Neural cell (in vitro differentiated cells): Measurements from ENCODE around the gene SLC6A8. TPM values are rescaled to one million over a fixed set of nuclear protein-coding genes. Genes with fewer than 3 reads are reported as not detected.

Experiments used
- H2AFZ ChIP-seq: fragments of 200-600, 300-800 bp; sonication (generic), shearing (Covaris generic); 2 replicates; pipeline ENCODE4 v1.6.0; 2014; ENCODE audit warnings: low read depth, mild to moderate bottlenecking, antibody characterized with exemption, low read length, moderate library complexity
- H3F3A ChIP-seq: fragments of 200-600 bp; shearing (Covaris generic); 2 replicates; pipeline ENCODE4 v1.6.1; 2016; ENCODE audit warnings: mild to moderate bottlenecking, moderate library complexity, mixed read lengths, antibody characterized with exemption, low read length; ENCODE audit not compliant: insufficient read depth, poor library complexity, severe bottlenecking
- H3K27ac ChIP-seq: fragments of 200-600, 300-800 bp; sonication (generic), shearing (Covaris generic); 2 replicates; pipeline ENCODE4 v1.5.1; 2014; ENCODE audit warnings: mild to moderate bottlenecking, low read length, moderate library complexity
- H3K27me3 ChIP-seq: fragments of 300-800, 200-600 bp; sonication (generic), shearing (Covaris generic); 2 replicates; pipeline ENCODE4 v1.6.0; 2014; ENCODE audit warnings: mild to moderate bottlenecking, low read depth, low read length, moderate library complexity; ENCODE audit not compliant: insufficient read depth
- H3K36me3 ChIP-seq: fragments of 300-800, 200-600 bp; sonication (generic), shearing (Covaris generic); 2 replicates; pipeline ENCODE4 v1.5.1; 2014; ENCODE audit warnings: mild to moderate bottlenecking, antibody characterized with exemption, low read length, moderate library complexity; ENCODE audit not compliant: insufficient read depth
- H3K4me2 ChIP-seq: fragments of 300-800, 200-600 bp; sonication (generic), shearing (Covaris generic); 2 replicates; pipeline ENCODE4 v1.6.0; 2014; ENCODE audit warnings: mild to moderate bottlenecking, low read length
- H3K4me3 ChIP-seq: fragments of 300-800, 200-600 bp; sonication (generic), shearing (Covaris generic); 2 replicates; pipeline ENCODE4 v1.5.1; 2014; ENCODE audit warnings: mild to moderate bottlenecking, low read length, moderate library complexity
- H3K79me2 ChIP-seq: fragments of 200-600 bp; shearing (Covaris generic); replicated peaks from 2 replicates; pipeline ENCODE4 v1.6.0; 2014; ENCODE audit warnings: mild to moderate bottlenecking, low read length, moderate library complexity; ENCODE audit not compliant: insufficient read depth
- H3K9ac ChIP-seq: fragments of 300-800, 200-600 bp; sonication (generic), shearing (Covaris generic); 2 replicates; pipeline ENCODE4 v1.6.1; 2016; ENCODE audit warnings: mild to moderate bottlenecking, low read length, mixed read lengths
- H3K9me2 ChIP-seq: fragments of 200-600 bp; shearing (Covaris generic); 2 replicates; pipeline ENCODE4 v1.6.1; 2016; ENCODE audit warnings: mild to moderate bottlenecking, low read length, mixed read lengths; ENCODE audit not compliant: insufficient read depth
- H3K9me3 ChIP-seq: fragments of 200-600, 300-800 bp; sonication (generic), shearing (Covaris generic); 2 replicates; pipeline ENCODE4 v1.6.1; 2016; ENCODE audit warnings: mild to moderate bottlenecking, mixed run types, low read length, moderate library complexity, mixed read lengths
- H4K20me1 ChIP-seq: fragments of 200-600 bp; shearing (Covaris generic); 2 replicates; pipeline ENCODE4 v1.6.1; 2016; ENCODE audit warnings: mild to moderate bottlenecking, mixed run types; ENCODE audit not compliant: insufficient read depth
- CTCF ChIP-seq: fragments of 450-650 bp; IDR thresholded peaks from 2 replicates; pipeline ENCODE4 v1.5.1; 2014; ENCODE audit warnings: antibody characterized with exemption, mild to moderate bottlenecking, moderate library complexity; ENCODE audit not compliant: poor library complexity, severe bottlenecking
- EP300 ChIP-seq: fragments of 450-650 bp; conservative IDR thresholded peaks from 2 replicates; pipeline ENCODE4 v1.6.1; 2014; ENCODE audit warnings: antibody characterized with exemption, mild to moderate bottlenecking, moderate library complexity; ENCODE audit not compliant: poor library complexity, severe bottlenecking
- EZH2 ChIP-seq: fragments of 200-600, 300-800 bp; shearing (Covaris generic), sonication (generic); IDR thresholded peaks from 2 replicates; pipeline ENCODE4 v1.6.1; 2014; ENCODE audit warnings: antibody characterized with exemption, low read length, borderline replicate concordance, mild to moderate bottlenecking; ENCODE audit not compliant: insufficient read depth, poor library complexity, severe bottlenecking
- MXI1 ChIP-seq: fragments of 450-650 bp; conservative IDR thresholded peaks from 2 replicates; pipeline ENCODE4 v1.6.1; 2014; ENCODE audit warnings: antibody characterized with exemption, mild to moderate bottlenecking; ENCODE audit not compliant: poor library complexity, severe bottlenecking
- POLR2AphosphoS5 ChIP-seq: IDR thresholded peaks from 2 replicates; pipeline ENCODE4 v1.6.1; 2012
- RAD21 ChIP-seq: fragments of 450-650 bp; conservative IDR thresholded peaks from 2 replicates; pipeline ENCODE4 v1.6.1; 2014; ENCODE audit warnings: antibody characterized with exemption, mild to moderate bottlenecking, moderate library complexity
- SMC3 ChIP-seq: fragments of 450-650 bp; conservative IDR thresholded peaks from 2 replicates; pipeline ENCODE4 v1.6.1; 2014; ENCODE audit warnings: antibody characterized with exemption, mild to moderate bottlenecking, moderate library complexity; ENCODE audit not compliant: poor library complexity
- TAF1 ChIP-seq: IDR thresholded peaks from 2 replicates; pipeline ENCODE4 v1.6.1; 2012; ENCODE audit warnings: low read depth
- polyA plus RNA-seq: library from polyadenylated mRNA; depleted of rRNA; stranded (reverse); fragments of >200 nt; gene quantifications from 2 replicates; pipeline ENCODE4 v1.2.3, GENCODE V29; 2014
- TF ChIP-seq, protein P1 (sequence below): IDR thresholded peaks from 2 replicates; pipeline ENCODE4 v1.6.1; 2012; ENCODE audit warnings: borderline replicate concordance

SLC6A8 gene
- polyA plus RNA-seq, 1 donor from 2014 or later: 36.4 TPM

DNA sequence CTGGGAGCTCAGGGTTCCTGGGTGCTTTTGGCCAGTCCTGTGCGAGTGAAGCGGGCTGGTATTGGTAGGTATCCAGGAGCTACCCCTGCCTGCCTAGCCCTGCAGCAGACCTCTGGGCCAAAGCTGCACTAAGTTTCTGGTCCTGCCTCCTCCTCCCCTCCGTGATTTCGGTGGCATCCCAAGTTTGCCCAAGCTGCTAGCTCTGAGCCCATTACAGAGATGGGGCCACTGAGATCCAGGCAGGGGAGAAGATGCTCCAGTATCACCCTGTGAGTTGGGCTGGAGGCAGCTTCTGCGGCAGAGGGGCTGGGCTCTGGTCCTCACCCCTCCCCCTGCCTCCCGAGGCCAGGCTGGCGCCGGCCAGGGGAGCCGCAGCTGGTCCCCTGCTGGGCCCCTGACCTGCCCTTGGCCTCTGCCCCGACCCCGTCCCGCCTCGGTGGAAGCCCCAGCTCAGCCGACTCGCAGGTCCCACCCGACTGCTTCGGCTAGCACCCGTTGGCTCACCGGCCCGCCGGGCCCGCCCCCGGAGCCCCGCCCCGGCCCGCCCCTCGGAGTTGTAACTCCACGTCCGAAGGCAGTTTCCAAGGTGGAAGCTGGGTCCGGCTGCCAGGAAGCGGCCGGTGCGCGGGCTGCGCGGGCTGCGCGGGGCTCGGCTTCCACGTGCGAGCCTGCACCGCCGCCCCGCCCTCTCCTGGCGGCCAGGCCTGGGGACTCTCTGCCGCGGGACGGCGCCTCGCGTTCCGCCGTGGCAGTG lies 40.9 kb upstream of the SLC6A8 start, which contains the start of gene DUSP9:
TSS of gene DUSP9 (plus strand) at position 584 of the 754 bp plus-strand sequence. CDS start 751 bp downstream, outside the sequence.
- Histone ChIP-seq H4K20me1 (no peaks in the 10 kb centered on the region), H3K79me2 (no peaks in the 10 kb centered on the region), H3K9me2 (no peaks in the 10 kb centered on the region), H2AFZ (no peak within 1 kb of the TSS), H3K27me3 (peaks cover 59% of the 10 kb centered on the region), H3F3A (no peaks in the 10 kb centered on the region), H3K9me3 (no peaks in the 10 kb centered on the region), H3K4me2 (no peak within 1 kb of the TSS), H3K27ac (no peak within 1 kb of the TSS), H3K9ac (no peak within 1 kb of the TSS), H3K4me3 (no peak within 1 kb of the TSS), H3K36me3 (no peaks in the 10 kb centered on the region)
- TF ChIP-seq, protein P1, sequence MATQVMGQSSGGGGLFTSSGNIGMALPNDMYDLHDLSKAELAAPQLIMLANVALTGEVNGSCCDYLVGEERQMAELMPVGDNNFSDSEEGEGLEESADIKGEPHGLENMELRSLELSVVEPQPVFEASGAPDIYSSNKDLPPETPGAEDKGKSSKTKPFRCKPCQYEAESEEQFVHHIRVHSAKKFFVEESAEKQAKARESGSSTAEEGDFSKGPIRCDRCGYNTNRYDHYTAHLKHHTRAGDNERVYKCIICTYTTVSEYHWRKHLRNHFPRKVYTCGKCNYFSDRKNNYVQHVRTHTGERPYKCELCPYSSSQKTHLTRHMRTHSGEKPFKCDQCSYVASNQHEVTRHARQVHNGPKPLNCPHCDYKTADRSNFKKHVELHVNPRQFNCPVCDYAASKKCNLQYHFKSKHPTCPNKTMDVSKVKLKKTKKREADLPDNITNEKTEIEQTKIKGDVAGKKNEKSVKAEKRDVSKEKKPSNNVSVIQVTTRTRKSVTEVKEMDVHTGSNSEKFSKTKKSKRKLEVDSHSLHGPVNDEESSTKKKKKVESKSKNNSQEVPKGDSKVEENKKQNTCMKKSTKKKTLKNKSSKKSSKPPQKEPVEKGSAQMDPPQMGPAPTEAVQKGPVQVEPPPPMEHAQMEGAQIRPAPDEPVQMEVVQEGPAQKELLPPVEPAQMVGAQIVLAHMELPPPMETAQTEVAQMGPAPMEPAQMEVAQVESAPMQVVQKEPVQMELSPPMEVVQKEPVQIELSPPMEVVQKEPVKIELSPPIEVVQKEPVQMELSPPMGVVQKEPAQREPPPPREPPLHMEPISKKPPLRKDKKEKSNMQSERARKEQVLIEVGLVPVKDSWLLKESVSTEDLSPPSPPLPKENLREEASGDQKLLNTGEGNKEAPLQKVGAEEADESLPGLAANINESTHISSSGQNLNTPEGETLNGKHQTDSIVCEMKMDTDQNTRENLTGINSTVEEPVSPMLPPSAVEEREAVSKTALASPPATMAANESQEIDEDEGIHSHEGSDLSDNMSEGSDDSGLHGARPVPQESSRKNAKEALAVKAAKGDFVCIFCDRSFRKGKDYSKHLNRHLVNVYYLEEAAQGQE: no peak
- TF ChIP-seq TAF1 (no peak), EP300 (no peak), CTCF (no peak), POLR2AphosphoS5 (no peak), MXI1 (no peak), RAD21 (no peak), EZH2 (no peak), SMC3 (no peak)

DNA sequence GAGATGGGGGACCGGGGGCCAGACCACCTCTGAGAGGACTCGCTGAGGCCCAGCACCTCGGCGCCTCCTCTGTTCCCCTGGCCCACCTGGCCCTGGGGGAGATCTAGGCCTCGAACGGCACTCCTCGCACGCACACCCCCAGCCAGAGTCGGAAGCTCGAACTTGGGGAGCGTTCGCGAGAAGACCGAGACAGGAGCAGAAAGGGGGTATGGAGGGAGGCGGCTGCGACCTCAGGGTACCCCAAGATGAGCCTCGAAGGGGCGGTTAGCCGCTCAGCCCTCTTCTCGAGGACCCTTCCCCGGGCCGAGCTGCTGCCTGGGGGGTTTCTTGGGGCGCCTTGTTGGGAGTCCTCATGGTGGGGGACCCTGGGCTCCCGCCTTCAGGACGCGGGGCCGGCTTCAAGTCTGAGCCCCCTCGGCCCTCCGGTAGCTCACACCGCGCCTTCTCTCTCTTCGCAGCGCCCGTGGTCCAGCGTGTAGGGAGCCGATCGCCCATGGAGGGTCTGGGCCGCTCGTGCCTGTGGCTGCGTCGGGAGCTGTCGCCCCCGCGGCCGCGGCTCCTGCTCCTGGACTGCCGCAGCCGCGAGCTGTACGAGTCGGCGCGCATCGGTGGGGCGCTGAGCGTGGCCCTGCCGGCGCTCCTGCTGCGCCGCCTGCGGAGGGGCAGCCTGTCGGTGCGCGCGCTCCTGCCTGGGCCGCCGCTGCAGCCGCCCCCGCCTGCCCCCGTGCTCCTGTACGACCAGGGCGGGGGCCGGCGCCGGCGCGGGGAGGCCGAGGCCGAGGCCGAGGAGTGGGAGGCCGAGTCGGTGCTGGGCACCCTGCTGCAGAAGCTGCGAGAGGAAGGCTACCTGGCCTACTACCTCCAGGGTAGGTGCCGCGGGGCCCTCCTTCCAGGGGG lies 40.0 kb upstream of the SLC6A8 start:
- TF ChIP-seq EZH2: no peak
- TF ChIP-seq SMC3: no peak
- no peak for TF ChIP-seq CTCF
- no peak for TF ChIP-seq EP300
- TF ChIP-seq RAD21: no peak
- no peak for TF ChIP-seq TAF1
- TF ChIP-seq MXI1: no peak
- Histone ChIP-seq H4K20me1 (no peaks in the 10 kb centered on the region), H3K9ac (no peak overlapping the region), H3K27ac (no peak overlapping the region), H3K9me2 (no peaks in the 10 kb centered on the region), H3K79me2 (no peaks in the 10 kb centered on the region), H3K4me3 (no peak overlapping the region), H3K36me3 (no peaks in the 10 kb centered on the region), H2AFZ (no peak overlapping the region), H3K27me3 (peaks cover 55% of the 10 kb centered on the region), H3K4me2 (no peak overlapping the region), H3F3A (no peaks in the 10 kb centered on the region), H3K9me3 (no peaks in the 10 kb centered on the region)
